Measurements from ENCODE around the gene NT5E.
"Not testable (repeated sequence)": the region's sequence is repeated elsewhere in the genome, so short reads cannot be mapped to it uniquely, and the experiment has no call there.

The NT5E gene

GRCh38 chr6:85483846-85484245 is 34.0 kb downstream of the NT5E start:
- FAIRE-seq = no peak
- DNase-seq (ENCODE audit: insufficient read length, low spot score) = no peak

- DNase-seq (ENCODE audit: insufficient read length, low spot score) (no peak), FAIRE-seq (no peak)
Measured at GRCh38 chr6:85484948-85485347, 35.1 kb downstream of the NT5E start.

- FAIRE-seq (no peak), DNase-seq (ENCODE audit: insufficient read length, low spot score) (no peak)
Measured at GRCh38 chr6:85490516-85491248, 40.8 kb downstream of the NT5E start.

GRCh38 chr6:85493389-85493788 is 43.5 kb downstream of the NT5E start:
- FAIRE-seq = no peak

GRCh38 chr6:85494547-85495536 is 45.0 kb downstream of the NT5E start:
- no peak for DNase-seq (ENCODE audit: insufficient read length, low spot score)
- FAIRE-seq = no peak

More at GRCh38 chr6:85493389-85493788, 43.5 kb downstream of the NT5E start:
- DNase-seq (ENCODE audit: insufficient read length, low spot score) = no peak

- no peak for FAIRE-seq
- no peak for DNase-seq (ENCODE audit: insufficient read length, low spot score)
Measured at GRCh38 chr6:85496009-85496579, 46.2 kb downstream of the NT5E start.

- DNase-seq (ENCODE audit: insufficient read length, low spot score) (no peak), FAIRE-seq (no peak)
Measured at GRCh38 chr6:85496856-85497255, 47.0 kb downstream of the NT5E start.

DNA sequence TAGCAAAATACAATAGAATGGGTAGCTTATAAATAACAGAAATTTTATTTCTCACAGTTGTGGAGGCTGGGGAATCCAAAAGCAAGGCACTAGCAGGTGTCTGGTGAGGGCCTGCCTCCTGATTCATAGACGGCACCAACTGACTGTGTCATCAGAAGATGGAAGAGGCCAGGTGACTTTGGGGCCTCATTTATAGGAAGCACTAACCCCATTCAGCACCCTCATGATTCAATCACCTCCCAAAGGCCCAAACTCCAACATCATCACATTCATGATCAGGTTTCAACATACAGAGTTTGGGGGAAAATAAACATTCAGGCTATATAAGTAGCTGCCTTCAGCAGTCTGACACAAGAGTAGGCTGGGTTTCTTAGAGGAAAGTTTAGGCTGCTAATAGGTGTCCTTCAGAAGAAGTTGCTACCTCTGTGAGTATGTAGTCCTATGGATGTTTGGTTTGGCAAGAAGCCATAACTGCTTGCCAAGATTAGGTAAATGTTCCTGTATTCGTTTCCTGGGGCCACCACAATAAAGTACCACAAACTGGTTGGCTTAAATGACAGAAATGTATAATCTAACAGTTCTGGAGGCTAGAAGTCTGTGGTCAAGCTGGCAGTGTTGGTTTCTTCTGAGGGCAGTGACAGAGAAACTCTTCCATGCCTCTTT is 48.8 kb downstream of the NT5E start:
- no peak for DNase-seq (ENCODE audit: insufficient read length, low spot score)
- FAIRE-seq = no peak

- FAIRE-seq (no peak), DNase-seq (ENCODE audit: insufficient read length, low spot score) (no peak)
Measured at GRCh38 chr6:85506441-85507093, 56.7 kb downstream of the NT5E start.

DNA sequence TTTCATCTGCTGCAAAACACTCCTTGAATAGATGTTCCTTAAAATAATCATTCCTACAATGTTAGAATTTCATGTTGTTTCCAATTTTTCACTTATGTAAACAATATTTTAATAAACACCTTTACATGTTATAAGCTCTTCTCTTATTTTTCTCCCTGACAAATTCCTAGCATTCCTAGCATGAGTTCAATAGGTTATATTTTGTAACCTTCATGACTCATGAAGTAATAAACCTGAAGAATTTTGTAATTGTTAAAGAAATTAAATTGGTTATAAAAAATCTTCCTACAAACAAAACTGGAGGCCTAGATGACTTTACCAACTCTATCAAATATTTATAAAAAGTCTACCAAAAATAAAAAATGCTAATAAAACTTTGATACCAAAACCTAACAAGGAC is 66.3 kb downstream of the NT5E start:
- FAIRE-seq (no peak), DNase-seq (ENCODE audit: insufficient read length, low spot score) (peak; percentile 23)

DNA sequence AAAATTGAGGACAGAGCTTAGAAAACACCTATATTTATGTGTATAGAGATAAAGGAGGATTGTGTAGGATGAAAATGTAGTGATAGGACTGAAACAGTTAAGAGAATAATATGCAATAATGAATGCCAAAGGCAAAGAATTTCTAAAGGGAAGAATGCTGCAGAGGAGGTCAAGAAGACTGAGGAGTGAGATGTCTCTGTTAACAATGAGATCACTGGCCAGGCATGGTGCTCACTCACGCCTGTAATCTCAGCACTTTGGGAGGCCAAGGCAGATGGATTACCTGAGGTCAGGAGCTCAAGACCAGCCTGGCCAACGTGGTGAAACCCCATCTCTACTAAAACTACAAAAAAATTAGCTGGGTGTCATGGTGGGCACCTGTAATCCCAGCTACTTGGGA is 74.4 kb downstream of the NT5E start:
- DNase-seq (ENCODE audit: insufficient read length, low spot score); FAIRE-seq: not testable (repeated sequence)

GRCh38 chr6:85537055-85537494 is 87.2 kb downstream of the NT5E start:
- DNase-seq (ENCODE audit: insufficient read length, low spot score) (no peak), FAIRE-seq (no peak)

GRCh38 chr6:85544776-85545175 is 94.9 kb downstream of the NT5E start:
- no peak for DNase-seq (ENCODE audit: insufficient read length, low spot score)
- no peak for FAIRE-seq

All from HTR-8/SVneo (cell line).